GM18909 (cell line): ENCODE results near the gene CFAP73.

Experiments used
- ATAC-seq: cut with Tn5 transposase; IDR thresholded peaks from one replicate; pipeline ENCODE4 v1.9.1; 2021; ENCODE audit warnings: mild to moderate bottlenecking; ENCODE audit not compliant: unreplicated experiment, poor library complexity

The CFAP73 gene

DNA sequence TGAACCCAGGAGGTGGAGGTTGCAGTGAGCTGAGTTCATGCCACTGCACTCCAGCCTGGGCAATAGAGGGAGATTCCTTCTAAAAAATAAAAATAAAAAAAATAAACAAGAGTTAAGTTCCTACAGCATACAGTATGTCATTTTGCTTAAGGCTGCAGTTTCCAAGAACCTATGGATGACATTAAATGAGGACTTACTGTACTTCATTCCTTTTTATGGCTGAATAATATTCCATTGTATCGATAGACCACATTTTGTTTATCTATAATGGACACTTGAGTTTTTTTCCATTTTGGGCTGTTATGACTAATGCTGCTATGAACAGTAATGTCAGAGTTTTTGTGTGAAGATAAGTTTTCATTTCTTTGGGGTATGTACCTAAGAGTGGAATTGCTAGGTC lies 31.4 kb upstream of the CFAP73 start:
- ATAC-seq = no peak

DNA sequence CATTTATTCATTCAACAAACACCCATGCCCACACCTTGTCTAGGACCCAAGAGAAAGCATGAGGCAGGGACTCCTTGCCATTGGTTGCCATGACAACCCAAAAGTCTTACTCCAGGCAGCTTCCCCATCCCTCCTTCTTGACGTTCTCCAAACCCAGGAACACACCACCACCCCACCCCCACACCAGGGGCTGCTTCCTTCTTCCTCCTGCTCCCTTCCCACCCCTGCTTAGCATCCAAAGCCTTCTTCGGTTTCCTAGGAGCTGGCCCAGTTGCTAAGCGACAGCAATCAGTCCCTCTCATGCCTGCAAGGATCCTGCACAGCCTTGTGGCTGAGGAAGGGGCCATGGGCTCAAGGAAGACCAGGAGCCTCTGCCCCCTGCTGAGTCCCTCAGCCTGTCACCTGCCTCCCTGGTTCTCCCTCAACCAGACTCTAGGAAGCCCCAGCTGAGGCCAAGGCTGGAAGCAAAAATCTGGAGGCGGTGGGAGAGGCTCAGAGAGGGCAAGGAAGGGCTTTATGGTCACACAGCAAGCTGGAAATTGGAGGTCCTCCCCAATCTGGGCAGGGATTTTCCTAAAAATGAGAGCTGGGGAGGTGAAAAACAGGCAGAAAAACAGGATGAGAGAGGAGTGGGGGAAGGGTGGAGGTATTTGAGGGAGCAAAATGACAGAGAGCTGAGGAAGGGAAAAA lies 29.4 kb upstream of the CFAP73 start:
- ATAC-seq = no peak

DNA sequence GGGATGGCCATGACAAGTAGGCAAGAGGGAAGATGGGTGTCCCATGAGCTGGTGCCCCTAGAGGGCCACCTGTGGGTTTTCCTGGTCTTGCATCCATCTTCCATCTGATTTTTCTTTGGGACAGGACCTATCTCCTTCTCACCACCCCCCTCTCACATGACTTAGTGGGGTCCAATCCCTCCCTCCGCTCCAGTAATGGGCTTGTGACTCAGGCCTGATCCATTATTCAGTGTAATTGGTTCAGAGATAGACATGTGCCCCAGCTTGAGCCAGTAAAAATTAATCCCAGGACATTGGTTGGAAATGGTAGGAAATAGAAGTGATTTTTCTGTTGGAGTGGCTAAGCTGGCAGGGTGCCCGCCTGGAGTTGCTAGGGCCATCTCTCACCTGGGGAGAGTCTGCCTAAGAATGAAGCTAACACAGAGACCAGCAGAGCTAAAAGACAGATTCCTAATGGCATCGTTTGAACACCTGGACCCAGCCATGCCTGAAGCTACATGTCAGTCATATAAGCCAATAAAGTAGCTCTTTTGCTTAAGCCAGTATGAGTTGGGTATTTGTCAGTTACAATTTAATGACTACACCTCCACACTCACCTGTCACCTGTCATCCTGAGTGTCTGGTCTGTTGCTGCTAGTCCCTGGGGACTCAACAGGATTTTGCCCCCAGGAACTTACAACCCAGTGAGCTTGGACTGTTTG lies 28.7 kb upstream of the CFAP73 start:
- no peak for ATAC-seq

GRCh38 chr12:113127791-113128199 lies 21.7 kb upstream of the CFAP73 start:
- no peak for ATAC-seq

GRCh38 chr12:113128802-113129663 lies 20.5 kb upstream of the CFAP73 start:
- no peak for ATAC-seq

DNA sequence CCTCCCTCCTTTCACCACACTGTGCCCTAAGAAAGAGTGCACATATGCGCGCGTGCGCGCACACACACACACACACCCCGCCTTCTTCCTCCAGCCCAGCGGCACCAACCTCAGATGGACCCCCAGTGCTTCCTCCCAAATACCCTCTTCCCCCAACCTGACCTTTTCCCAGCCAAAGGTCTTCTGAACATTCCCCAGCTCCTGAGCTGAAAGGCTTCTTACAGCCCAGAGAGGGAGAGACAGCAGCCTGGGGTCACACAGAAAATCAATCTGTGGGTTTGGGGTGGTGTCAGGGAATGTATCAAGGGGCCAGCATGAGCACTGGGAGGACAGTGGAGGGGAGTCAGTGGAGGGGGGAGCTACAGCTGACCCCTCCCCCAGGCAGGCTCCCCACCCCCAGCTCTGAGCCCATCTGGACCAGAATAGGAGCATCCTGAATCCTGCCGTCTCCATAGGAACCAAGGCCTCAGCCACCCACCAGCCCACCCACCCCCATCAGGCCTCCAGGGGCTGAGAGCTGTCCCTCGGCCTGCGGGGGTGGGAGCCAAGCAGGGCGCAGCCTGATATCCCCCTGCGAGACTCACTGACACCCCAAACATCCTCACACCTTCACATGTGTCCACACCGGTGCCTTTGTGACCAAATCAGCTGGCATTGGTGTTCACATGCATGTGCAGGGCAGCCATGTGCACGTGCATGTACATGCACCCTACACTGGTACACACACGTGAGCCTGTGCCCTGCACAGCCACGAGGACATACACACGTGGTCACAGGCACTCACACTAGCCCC lies 19.7 kb upstream of the CFAP73 start:
- ATAC-seq = no peak

GRCh38 chr12:113130457-113131135 lies 18.9 kb upstream of the CFAP73 start:
- ATAC-seq = no peak

DNA sequence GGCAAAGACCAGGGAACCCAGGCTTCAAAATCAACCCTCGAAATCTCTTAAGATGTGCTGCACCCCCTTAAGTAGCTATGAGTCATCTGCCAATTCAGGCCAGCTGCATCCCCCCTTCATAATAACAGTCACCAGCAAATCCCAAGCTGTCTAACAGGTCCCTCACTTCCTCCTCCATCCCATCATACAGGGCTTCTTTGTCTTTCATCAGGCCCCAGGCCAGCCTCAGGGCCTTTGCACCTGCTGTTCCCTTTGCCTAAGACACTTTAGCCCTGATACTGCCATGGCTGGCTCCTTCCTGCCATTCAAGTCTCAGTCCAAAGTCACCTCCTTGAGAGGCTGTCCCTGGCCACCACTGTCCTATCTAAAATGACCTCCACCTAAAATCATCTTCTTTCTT lies 18.0 kb upstream of the CFAP73 start:
- ATAC-seq = no peak

- ATAC-seq = no peak
Measured at GRCh38 chr12:113133036-113133435, 16.5 kb upstream of the CFAP73 start.

DNA sequence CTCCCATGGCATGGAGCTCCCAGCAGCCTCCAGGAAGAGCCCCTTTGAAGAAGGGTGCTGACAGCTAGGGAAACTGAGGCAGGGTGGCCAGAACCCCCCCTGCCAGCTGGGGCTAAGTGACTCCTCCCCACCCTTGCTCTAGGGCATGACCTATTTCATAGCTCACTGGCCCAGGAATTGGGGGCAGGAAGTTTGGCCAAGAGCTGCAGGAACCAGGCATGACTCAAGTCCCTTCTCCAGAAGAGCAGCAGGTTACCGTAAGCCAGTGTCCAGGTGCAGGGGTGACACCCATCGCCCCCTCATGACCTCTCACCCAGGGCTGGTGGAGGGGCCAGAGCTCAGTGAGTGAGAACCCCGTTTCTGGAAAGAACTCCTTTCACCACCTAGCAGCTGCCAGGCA lies 15.9 kb upstream of the CFAP73 start:
- ATAC-seq = no peak

GRCh38 chr12:113134071-113134470 lies 15.5 kb upstream of the CFAP73 start:
- ATAC-seq = no peak

DNA sequence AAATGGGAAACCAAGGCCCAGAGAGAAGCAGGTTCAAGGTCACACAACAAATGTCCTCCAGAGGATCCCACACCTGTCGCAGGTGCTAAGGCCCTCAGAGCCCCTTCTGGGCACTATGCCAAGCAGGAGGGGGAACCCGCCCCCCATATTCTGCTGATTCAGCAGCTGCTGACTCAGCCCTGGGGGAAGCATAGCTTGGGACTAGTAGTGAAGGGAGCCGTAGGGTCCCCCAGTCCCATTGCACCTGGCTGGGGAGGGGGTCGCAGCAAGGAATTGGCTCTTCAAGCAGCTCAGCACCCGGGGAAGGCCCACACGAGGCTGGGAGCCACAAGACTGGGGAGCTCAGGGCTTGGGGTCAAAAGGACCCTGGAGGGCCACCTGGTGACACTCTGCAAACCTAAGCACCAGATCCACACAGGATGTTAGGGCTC lies 15.0 kb upstream of the CFAP73 start:
- ATAC-seq = no peak

- ATAC-seq = no peak
Measured at GRCh38 chr12:113135178-113136127, 14.1 kb upstream of the CFAP73 start, which contains the start of gene RASAL1. TSS of gene RASAL1 (minus strand) at chr12:113135761. CDS start at chr12:113135462, 299 bp downstream.

DNA sequence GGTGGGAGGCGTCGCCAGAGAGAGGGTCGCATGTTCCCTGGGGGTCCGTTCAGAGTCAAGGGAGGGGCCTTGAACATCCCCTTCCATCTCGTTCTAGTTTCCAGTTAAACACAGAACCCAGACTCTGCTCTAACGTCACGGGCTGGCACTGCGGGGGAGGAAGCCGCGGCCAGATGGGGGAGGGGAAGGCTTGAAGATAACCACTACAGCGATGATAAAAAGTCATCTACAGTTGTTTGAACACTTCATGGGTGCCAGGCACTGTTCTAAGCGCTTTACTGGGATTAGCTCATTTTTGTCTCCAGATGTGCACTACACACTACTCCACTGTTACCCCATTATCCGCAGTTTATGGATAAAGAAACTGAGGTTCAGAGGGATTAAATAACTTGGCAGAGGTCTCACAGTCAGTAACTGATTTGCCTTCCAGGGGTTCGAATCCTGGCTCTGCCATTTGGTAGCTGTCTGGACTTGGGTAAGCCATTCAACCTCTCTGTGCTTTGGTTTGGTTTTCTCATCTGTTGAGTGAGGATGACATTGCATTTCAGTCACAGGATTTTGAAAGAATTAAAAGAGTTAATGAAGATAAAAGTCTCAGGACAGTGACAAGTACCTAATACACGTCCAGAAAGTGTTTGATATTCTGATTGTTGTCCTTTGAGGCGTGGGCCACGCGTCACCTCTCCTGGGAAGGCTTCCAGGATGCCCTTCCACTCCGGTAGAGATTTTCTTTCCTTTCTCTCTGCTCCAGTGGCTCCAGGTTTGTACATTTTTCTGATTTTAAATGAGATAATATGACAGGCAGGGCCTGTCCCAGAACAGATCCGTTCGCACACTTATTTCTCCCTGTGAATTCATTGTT lies 13.2 kb upstream of the CFAP73 start:
- ATAC-seq = no peak

DNA sequence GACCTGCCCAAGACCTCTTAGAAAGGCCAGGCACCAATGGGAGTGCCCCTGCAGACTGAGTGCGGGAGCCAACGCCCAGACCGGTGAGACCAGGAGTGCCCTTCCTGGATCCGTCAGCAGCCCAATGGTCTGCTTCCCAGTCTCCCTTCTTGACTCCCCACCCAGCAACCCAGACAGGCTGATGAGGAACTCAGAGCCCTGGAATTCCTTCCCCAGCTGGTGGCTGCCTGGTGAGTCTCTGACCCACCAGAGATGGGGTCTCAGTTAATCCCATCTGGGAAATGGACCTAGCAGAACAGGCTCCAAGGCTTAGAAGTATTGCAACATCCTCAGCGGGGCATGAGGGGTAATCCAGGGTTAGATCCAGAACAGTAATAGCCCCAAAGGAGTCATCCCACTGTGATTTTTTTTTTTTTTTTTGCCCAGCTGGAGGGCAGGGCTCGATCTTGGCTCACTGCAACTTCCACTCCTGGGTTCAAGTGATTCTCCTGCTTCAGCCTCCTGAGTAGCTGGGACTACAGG lies 12.5 kb upstream of the CFAP73 start:
- no peak for ATAC-seq

- no peak for ATAC-seq
Measured at GRCh38 chr12:113137861-113138783, 11.4 kb upstream of the CFAP73 start.
